Neural progenitor cell (in vitro differentiated cells): ENCODE results near the gene CCDC183. TPM values are rescaled to one million over a fixed set of nuclear protein-coding genes. Genes with fewer than 3 reads are reported as not detected.

Experiments used
- DNase-seq: peaks from one replicate; pipeline ENCODE4 v3.0.0-alpha.2; 2016; ENCODE audit warnings: low spot score
- H2AFZ ChIP-seq: fragments of 200-600 bp; sonication (generic); replicated peaks from 2 replicates; pipeline ENCODE4 v1.6.1; 2016; ENCODE audit warnings: antibody characterized with exemption
- H3F3A ChIP-seq: fragments of 200-600 bp; sonication (generic); 2 replicates; pipeline ENCODE4 v1.6.1; 2016; ENCODE audit warnings: antibody characterized with exemption, low read depth
- H3K27ac ChIP-seq: fragments of 200-600 bp; sonication (generic); 2 replicates; pipeline ENCODE4 v1.5.1; 2016; ENCODE audit warnings: mild to moderate bottlenecking
- H3K27me3 ChIP-seq: fragments of 200-600 bp; sonication (generic); 2 replicates; pipeline ENCODE4 v1.6.1; 2016; ENCODE audit warnings: mild to moderate bottlenecking, moderate library complexity
- H3K36me3 ChIP-seq: fragments of 200-600 bp; sonication (generic); 2 replicates; pipeline ENCODE4 v1.5.1; 2016
- H3K4me1 ChIP-seq: fragments of 200-600 bp; sonication (generic); 2 replicates; pipeline ENCODE4 v1.6.1; 2016; ENCODE audit warnings: mixed run types
- H3K4me2 ChIP-seq: fragments of 200-600 bp; sonication (generic); 2 replicates; pipeline ENCODE4 v1.6.1; 2016
- H3K4me3 ChIP-seq: fragments of 200-600 bp; sonication (generic); 2 replicates; pipeline ENCODE4 v1.5.1; 2016
- H3K79me2 ChIP-seq: fragments of 200-600 bp; sonication (generic); 2 replicates; pipeline ENCODE4 v1.6.1; 2016; ENCODE audit warnings: low read depth
- H3K9ac ChIP-seq: fragments of 200-600 bp; sonication (generic); 2 replicates; pipeline ENCODE4 v1.6.1; 2016
- H3K9me3 ChIP-seq: fragments of 200-600 bp; sonication (generic); 2 replicates; pipeline ENCODE4 v1.5.1; 2016; ENCODE audit warnings: low read depth
- H4K20me1 ChIP-seq: fragments of 200-600 bp; sonication (generic); 2 replicates; pipeline ENCODE4 v1.6.1; 2016; ENCODE audit warnings: low read depth
- H3K27ac Mint-ChIP-seq: 3 replicates; pipeline ENCODE4 v1.8.0; 2021; ENCODE audit warnings: mixed read lengths
- H3K27me3 Mint-ChIP-seq: 2 replicates; pipeline ENCODE4 v1.8.0; 2022; ENCODE audit warnings: low read depth, mild to moderate bottlenecking, inconsistent platforms, moderate library complexity, mixed read lengths; ENCODE audit not compliant: insufficient read depth
- H3K36me3 Mint-ChIP-seq: 3 replicates; pipeline ENCODE4 v1.8.0; 2021; ENCODE audit warnings: mixed read lengths
- H3K4me1 Mint-ChIP-seq: 3 replicates; pipeline ENCODE4 v1.8.0; 2021; ENCODE audit warnings: mixed read lengths
- H3K4me3 Mint-ChIP-seq: 3 replicates; pipeline ENCODE4 v1.8.0; 2021; ENCODE audit warnings: mild to moderate bottlenecking, moderate library complexity, mixed read lengths
- H3K9me3 Mint-ChIP-seq: 3 replicates; pipeline ENCODE4 v1.8.0; 2020; ENCODE audit warnings: mixed read lengths
- EZH2 ChIP-seq: fragments of 200-600 bp; sonication (generic); IDR thresholded peaks from 2 replicates; pipeline ENCODE4 v1.6.1; 2017; ENCODE audit warnings: antibody characterized with exemption, mild to moderate bottlenecking, moderate library complexity
- EZH2phosphoT487 ChIP-seq: fragments of 200-600 bp; sonication (generic); IDR thresholded peaks from 2 replicates; pipeline ENCODE4 v1.6.1; 2017; ENCODE audit warnings: antibody characterized with exemption
- total RNA-seq: library from RNA; depleted of rRNA; stranded (reverse); fragments of >200 nt; gene quantifications from 2 replicates; pipeline ENCODE4 v1.2.3, GENCODE V29; 2015; ENCODE audit warnings: low replicate concordance
- TF ChIP-seq, protein P1 (sequence below): fragments of 200-600 bp; sonication (generic); IDR thresholded peaks from 2 replicates; pipeline ENCODE4 v1.5.1; 2017; ENCODE audit warnings: antibody characterized with exemption, mild to moderate bottlenecking

The CCDC183 gene
- total RNA-seq, 1 donor from 2014 or later: 0.84 TPM

- H3K4me1 ChIP-seq: no peaks in the 10 kb centered on the region
- no peak for TF ChIP-seq EZH2
- no peak for TF ChIP-seq EZH2phosphoT487
- TF ChIP-seq, protein P1, sequence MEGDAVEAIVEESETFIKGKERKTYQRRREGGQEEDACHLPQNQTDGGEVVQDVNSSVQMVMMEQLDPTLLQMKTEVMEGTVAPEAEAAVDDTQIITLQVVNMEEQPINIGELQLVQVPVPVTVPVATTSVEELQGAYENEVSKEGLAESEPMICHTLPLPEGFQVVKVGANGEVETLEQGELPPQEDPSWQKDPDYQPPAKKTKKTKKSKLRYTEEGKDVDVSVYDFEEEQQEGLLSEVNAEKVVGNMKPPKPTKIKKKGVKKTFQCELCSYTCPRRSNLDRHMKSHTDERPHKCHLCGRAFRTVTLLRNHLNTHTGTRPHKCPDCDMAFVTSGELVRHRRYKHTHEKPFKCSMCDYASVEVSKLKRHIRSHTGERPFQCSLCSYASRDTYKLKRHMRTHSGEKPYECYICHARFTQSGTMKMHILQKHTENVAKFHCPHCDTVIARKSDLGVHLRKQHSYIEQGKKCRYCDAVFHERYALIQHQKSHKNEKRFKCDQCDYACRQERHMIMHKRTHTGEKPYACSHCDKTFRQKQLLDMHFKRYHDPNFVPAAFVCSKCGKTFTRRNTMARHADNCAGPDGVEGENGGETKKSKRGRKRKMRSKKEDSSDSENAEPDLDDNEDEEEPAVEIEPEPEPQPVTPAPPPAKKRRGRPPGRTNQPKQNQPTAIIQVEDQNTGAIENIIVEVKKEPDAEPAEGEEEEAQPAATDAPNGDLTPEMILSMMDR: no peak
- no peak overlapping the region for H3K9ac ChIP-seq
- no peak overlapping the region for H3K27ac ChIP-seq
- no peak overlapping the region for H3K4me3 ChIP-seq
- no peaks in the 10 kb centered on the region for H3K79me2 ChIP-seq
- no peak overlapping the region for H3K4me3 Mint-ChIP-seq
- no peak for DNase-seq
- no peaks in the 10 kb centered on the region for H3K36me3 ChIP-seq
- no peaks in the 10 kb centered on the region for H3K36me3 Mint-ChIP-seq
- peaks cover 31% of the 10 kb centered on the region for H3K27me3 Mint-ChIP-seq
- H3K9me3 Mint-ChIP-seq: peaks cover 23% of the 10 kb centered on the region
- no peak overlapping the region for H3K27ac Mint-ChIP-seq
- H3K4me2 ChIP-seq: no peak overlapping the region
- peaks cover 7% of the 10 kb centered on the region for H3F3A ChIP-seq
- no peak overlapping the region for H2AFZ ChIP-seq
- no peaks in the 10 kb centered on the region for H4K20me1 ChIP-seq
- H3K27me3 ChIP-seq: peaks cover 32% of the 10 kb centered on the region
- peaks cover 13% of the 10 kb centered on the region for H3K4me1 Mint-ChIP-seq
- no peaks in the 10 kb centered on the region for H3K9me3 ChIP-seq
Measured at GRCh38 chr9:136775191-136775590, 20.9 kb upstream of the CCDC183 start.

DNA sequence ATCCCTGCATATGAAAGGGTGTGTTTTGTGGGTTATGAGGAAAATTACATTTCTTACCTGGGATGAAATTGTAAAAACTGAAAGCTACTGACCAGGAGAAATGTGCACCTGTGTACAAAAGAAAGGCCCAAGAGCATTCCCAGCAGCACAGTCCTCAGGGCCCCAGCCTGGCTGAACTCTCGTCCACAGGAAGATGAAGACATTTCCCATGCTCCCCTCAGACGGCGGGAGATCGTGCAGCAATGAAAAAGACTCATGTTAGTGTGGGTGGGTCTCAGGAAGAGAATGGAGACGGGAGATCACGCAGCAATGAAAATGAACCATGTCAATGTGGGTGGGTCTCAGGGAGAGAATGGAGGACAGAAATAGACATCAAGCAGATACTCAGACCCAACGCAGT, 19.2 kb upstream of the CCDC183 start:
- Histone ChIP-seq H3K9me3 (no peaks in the 10 kb centered on the region), H3K27me3 (peaks cover 41% of the 10 kb centered on the region), H3K27ac (no peak overlapping the region), H2AFZ (no peak overlapping the region), H3K4me1 (no peaks in the 10 kb centered on the region), H4K20me1 (no peaks in the 10 kb centered on the region), H3K79me2 (no peaks in the 10 kb centered on the region), H3K4me3 (no peak overlapping the region), H3K4me2 (no peak overlapping the region), H3K36me3 (no peaks in the 10 kb centered on the region), H3K9ac (no peak overlapping the region), H3F3A (no peaks in the 10 kb centered on the region)
- peaks cover 11% of the 10 kb centered on the region for H3K4me1 Mint-ChIP-seq
- peak overlapping the region; percentile 36 for H3K4me3 Mint-ChIP-seq
- peaks cover 23% of the 10 kb centered on the region for H3K9me3 Mint-ChIP-seq
- DNase-seq: no peak
- H3K27me3 Mint-ChIP-seq: peaks cover 34% of the 10 kb centered on the region
- TF ChIP-seq EZH2phosphoT487 (no peak), EZH2 (no peak)
- TF ChIP-seq, protein P1: no peak
- H3K36me3 Mint-ChIP-seq: no peaks in the 10 kb centered on the region
- H3K27ac Mint-ChIP-seq: no peak overlapping the region

DNA sequence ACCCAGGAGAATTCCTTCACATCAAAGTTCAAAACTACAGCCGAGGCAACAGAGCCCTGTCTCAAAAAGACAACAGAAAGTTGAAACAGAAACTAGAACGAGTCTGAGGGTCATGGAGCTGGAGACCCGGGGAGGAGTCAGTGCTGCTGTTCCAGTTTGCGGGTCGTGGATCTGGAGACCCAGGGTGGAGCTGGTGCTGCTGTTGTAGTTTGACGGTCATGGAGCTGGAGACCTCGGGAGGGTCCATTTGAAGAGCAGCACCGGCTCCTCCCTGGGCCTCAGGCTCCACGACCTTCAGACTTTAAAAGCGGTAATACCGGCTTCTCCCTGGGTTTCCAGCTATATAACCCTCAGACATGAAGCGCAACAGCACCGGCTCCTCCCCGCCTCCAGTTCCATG, 18.8 kb upstream of the CCDC183 start:
- Mint-ChIP-seq H3K4me3 (peak overlapping the region; percentile 36), H3K27me3 (peaks cover 30% of the 10 kb centered on the region), H3K27ac (no peak overlapping the region), H3K36me3 (no peaks in the 10 kb centered on the region), H3K4me1 (peaks cover 11% of the 10 kb centered on the region), H3K9me3 (peaks cover 23% of the 10 kb centered on the region)
- H4K20me1 ChIP-seq: no peaks in the 10 kb centered on the region
- no peak overlapping the region for H2AFZ ChIP-seq
- no peak overlapping the region for H3K9ac ChIP-seq
- TF ChIP-seq, protein P1: no peak
- TF ChIP-seq EZH2: no peak
- no peak for TF ChIP-seq EZH2phosphoT487
- peaks cover 44% of the 10 kb centered on the region for H3K27me3 ChIP-seq
- H3K36me3 ChIP-seq: no peaks in the 10 kb centered on the region
- DNase-seq: no peak
- no peaks in the 10 kb centered on the region for H3K4me1 ChIP-seq
- no peak overlapping the region for H3K4me2 ChIP-seq
- no peaks in the 10 kb centered on the region for H3K79me2 ChIP-seq
- no peak overlapping the region for H3K27ac ChIP-seq
- no peaks in the 10 kb centered on the region for H3K9me3 ChIP-seq
- H3F3A ChIP-seq: no peaks in the 10 kb centered on the region
- no peak overlapping the region for H3K4me3 ChIP-seq
